ENCODE data around the gene CAPS. TPM values are rescaled to one million over a fixed set of nuclear protein-coding genes. Genes with fewer than 3 reads are reported as not detected.

CAPS gene
- total RNA-seq, 1 experiment from 2014 or later = 7.2 TPM

GRCh38 chr19:5892772-5893275, 21.2 kb upstream of the CAPS start:
- peaks cover 5% of the 10 kb centered on the region; the same call in 1 of the 2 replicates for H3K4me1 ChIP-seq
- TF ChIP-seq CTCF (IDR thresholded peaks at IDR 0.05; ENCODE audit: insufficient read depth in 1 of 2, low read depth in 1 of 2, low read length in 1 of 2, severe bottlenecking in 1 of 2, unreplicated experiment in 1 of 2) = no peak
- H3K36me3 Mint-ChIP-seq (ENCODE audit: insufficient read depth, unreplicated experiment) = peaks cover 38% of the 10 kb centered on the region
- H3K4me3 ChIP-seq (ENCODE audit: low read depth, low read length) = no peak overlapping the region
- CTCF ChIA-PET = interaction anchor here (0.7 to 1.2 kb wide), 4 partner anchors 79 to 165 kb away, joined by 4 to 7 read pairs (median 6); no protein-coding TSS in a partner anchor
- H3K9me3 ChIP-seq = no peaks in the 10 kb centered on the region
- no peaks in the 10 kb centered on the region for H3K27me3 ChIP-seq (replicated peaks; ENCODE audit: control insufficient read depth, insufficient read depth, low read length)
- H3K27ac Mint-ChIP-seq (ENCODE audit: unreplicated experiment) = peak overlapping the region; percentile 65
- H3K9me3 Mint-ChIP-seq (ENCODE audit: unreplicated experiment) = no peaks in the 10 kb centered on the region
- POLR2A ChIA-PET = no interaction called here
- H3K36me3 ChIP-seq (ENCODE audit: control insufficient read depth, insufficient read depth, low read length) = no peaks in the 10 kb centered on the region; the same call in 1 of the 2 replicates
- peaks cover 9% of the 10 kb centered on the region for H3K4me1 Mint-ChIP-seq (ENCODE audit: low read depth, unreplicated experiment)
- no peak overlapping the region for H3K4me3 Mint-ChIP-seq (ENCODE audit: unreplicated experiment)
- intact Hi-C loops (cut with micrococcal nuclease; ENCODE audit: unreplicated experiment) = loop anchor here (1.0 to 2.0 kb wide), 2 partner anchors 88 to 120 kb away; partner anchors contain the start of gene NRTN
- BruUV-seq (replicated peaks) = no TSS peak
- no peak for DNase-seq
- H3K27me3 Mint-ChIP-seq (ENCODE audit: insufficient read depth, unreplicated experiment) = no peaks in the 10 kb centered on the region

- TF ChIP-seq CTCF (IDR thresholded peaks at IDR 0.05; ENCODE audit: insufficient read depth in 1 of 2, low read depth in 1 of 2, low read length in 1 of 2, severe bottlenecking in 1 of 2, unreplicated experiment in 1 of 2) = no peak
- Histone ChIP-seq H3K9me3 (no peaks in the 10 kb centered on the region), H3K27me3 (replicated peaks; ENCODE audit: control insufficient read depth, insufficient read depth, low read length) (no peaks in the 10 kb centered on the region), H3K4me3 (ENCODE audit: low read depth, low read length) (no peak overlapping the region), H3K36me3 (ENCODE audit: control insufficient read depth, insufficient read depth, low read length) (no peaks in the 10 kb centered on the region; the same call in 1 of the 2 replicates), H3K4me1 (peaks cover 5% of the 10 kb centered on the region; the same call in 1 of the 2 replicates)
- no peaks in the 10 kb centered on the region for H3K27me3 Mint-ChIP-seq (ENCODE audit: insufficient read depth, unreplicated experiment)
- H3K4me3 Mint-ChIP-seq (ENCODE audit: unreplicated experiment) = no peak overlapping the region
- H3K4me1 Mint-ChIP-seq (ENCODE audit: low read depth, unreplicated experiment) = peaks cover 9% of the 10 kb centered on the region
- no TSS peak for BruUV-seq (replicated peaks)
- H3K27ac Mint-ChIP-seq (ENCODE audit: unreplicated experiment) = no peak overlapping the region
- intact Hi-C loops (cut with micrococcal nuclease; ENCODE audit: unreplicated experiment) = loop anchor here (2.0 kb wide), 1 partner anchor 89 kb away; the partner anchor contains the start of gene NRTN
- POLR2A ChIA-PET = no interaction called here
- CTCF ChIA-PET = interaction anchor here (0.7 to 0.8 kb wide), 3 partner anchors 79 to 165 kb away, joined by 4 to 6 read pairs (median 5); no protein-coding TSS in a partner anchor
- peaks cover 38% of the 10 kb centered on the region for H3K36me3 Mint-ChIP-seq (ENCODE audit: insufficient read depth, unreplicated experiment)
- H3K9me3 Mint-ChIP-seq (ENCODE audit: unreplicated experiment) = no peaks in the 10 kb centered on the region
- DNase-seq = no peak
Observed at GRCh38 chr19:5893296-5893903, 20.7 kb upstream of the CAPS start.

GRCh38 chr19:5893907-5894703, 19.9 kb upstream of the CAPS start:
- no peaks in the 10 kb centered on the region for H3K27me3 ChIP-seq (replicated peaks; ENCODE audit: control insufficient read depth, insufficient read depth, low read length)
- no peaks in the 10 kb centered on the region; the same call in 1 of the 2 replicates for H3K36me3 ChIP-seq (ENCODE audit: control insufficient read depth, insufficient read depth, low read length)
- H3K9me3 ChIP-seq = no peaks in the 10 kb centered on the region
- TF ChIP-seq CTCF (IDR thresholded peaks at IDR 0.05; ENCODE audit: insufficient read depth in 1 of 2, low read depth in 1 of 2, low read length in 1 of 2, severe bottlenecking in 1 of 2, unreplicated experiment in 1 of 2) = no peak
- ChIA-PET CTCF (interaction anchor here (0.8 kb wide), 1 partner anchor 90 kb away, joined by 6 read pairs; no protein-coding TSS in a partner anchor), POLR2A (no interaction called here)
- no peak overlapping the region for H3K27ac Mint-ChIP-seq (ENCODE audit: unreplicated experiment)
- peaks cover 9% of the 10 kb centered on the region for H3K4me1 Mint-ChIP-seq (ENCODE audit: low read depth, unreplicated experiment)
- BruUV-seq (replicated peaks) = no TSS peak
- H3K36me3 Mint-ChIP-seq (ENCODE audit: insufficient read depth, unreplicated experiment) = peaks cover 38% of the 10 kb centered on the region
- no peak overlapping the region for H3K4me3 ChIP-seq (ENCODE audit: low read depth, low read length)
- H3K27me3 Mint-ChIP-seq (ENCODE audit: insufficient read depth, unreplicated experiment) = no peaks in the 10 kb centered on the region
- intact Hi-C loops (cut with micrococcal nuclease; ENCODE audit: unreplicated experiment) = loop anchor here (2.0 kb wide), 1 partner anchor 89 kb away; the partner anchor contains the start of gene NRTN
- H3K4me1 ChIP-seq = peaks cover 5% of the 10 kb centered on the region; the same call in 1 of the 2 replicates
- no peaks in the 10 kb centered on the region for H3K9me3 Mint-ChIP-seq (ENCODE audit: unreplicated experiment)
- H3K4me3 Mint-ChIP-seq (ENCODE audit: unreplicated experiment) = no peak overlapping the region
- DNase-seq = no peak
